Measurements from ENCODE around the gene VWA2.

- TF ChIP-seq POLR2AphosphoS5 (IDR thresholded peaks at IDR 0.05) (no peak), RAD21 (conservative IDR thresholded peaks at IDR 0.05) (no peak)
These were observed 89.4 kb downstream of the VWA2 start for GRCh38 chr10:114328441-114328812.

All from neural cell (in vitro differentiated cells).